K562 treated with DMSO at 1 percent for 4 hours (cell line): ENCODE measurements around the gene CYB5RL. TPM values are rescaled to one million over a fixed set of nuclear protein-coding genes. Genes with fewer than 3 reads are reported as not detected.

Experiments
- total RNA-seq: library from RNA; unstranded; fragments of 300-600 nt; gene quantifications from 2 replicates; pipeline ENCODE4 v1.2.3, GENCODE V29; 2022; ENCODE audit not compliant: insufficient read depth

Gene CYB5RL, protein sequence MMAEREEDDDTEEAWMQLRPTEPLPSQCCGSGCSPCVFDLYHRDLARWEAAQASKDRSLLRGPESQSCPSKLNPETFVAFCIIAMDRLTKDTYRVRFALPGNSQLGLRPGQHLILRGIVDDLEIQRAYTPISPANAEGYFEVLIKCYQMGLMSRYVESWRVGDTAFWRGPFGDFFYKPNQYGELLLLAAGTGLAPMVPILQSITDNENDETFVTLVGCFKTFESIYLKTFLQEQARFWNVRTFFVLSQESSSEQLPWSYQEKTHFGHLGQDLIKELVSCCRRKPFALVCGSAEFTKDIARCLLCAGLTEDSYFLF
- total RNA-seq, result 6.2 and 7.7 TPM in 2 replicates

DNA sequence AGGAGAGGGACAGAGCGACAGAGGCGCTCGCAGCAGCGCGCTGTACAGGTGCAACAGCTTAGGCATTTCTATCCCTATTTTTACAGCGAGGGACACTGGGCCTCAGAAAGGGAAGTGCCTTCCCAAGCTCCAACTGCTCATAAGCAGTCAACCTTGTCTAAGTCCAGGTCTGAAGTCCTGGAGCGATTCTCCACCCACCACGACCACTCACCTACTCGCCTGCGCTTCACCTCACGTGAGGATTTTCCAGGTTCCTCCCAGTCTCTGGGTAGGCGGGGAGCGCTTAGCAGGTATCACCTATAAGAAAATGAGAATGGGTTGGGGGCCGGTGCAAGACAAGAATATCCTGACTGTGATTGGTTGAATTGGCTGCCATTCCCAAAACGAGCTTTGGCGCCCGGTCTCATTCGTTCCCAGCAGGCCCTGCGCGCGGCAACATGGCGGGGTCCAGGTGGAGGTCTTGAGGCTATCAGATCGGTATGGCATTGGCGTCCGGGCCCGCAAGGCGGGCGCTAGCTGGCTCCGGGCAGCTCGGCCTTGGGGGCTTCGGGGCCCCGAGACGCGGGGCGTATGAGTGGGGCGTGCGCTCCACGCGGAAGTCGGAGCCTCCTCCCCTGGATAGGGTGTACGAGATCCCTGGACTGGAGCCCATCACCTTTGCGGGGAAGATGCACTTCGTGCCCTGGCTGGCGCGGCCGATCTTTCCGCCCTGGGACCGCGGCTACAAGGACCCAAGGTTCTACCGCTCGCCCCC lies at the start of gene CYB5RL, which contains the start of gene MRPL37:
Gene CYB5RL (minus strand): TSS at position 266 of the 754 bp plus-strand sequence. CDS start 4,414 bp downstream, outside the sequence.
Gene MRPL37 (plus strand): TSS at position 403 of the 754 bp plus-strand sequence. CDS start 77 bp downstream, at position 480.

DNA sequence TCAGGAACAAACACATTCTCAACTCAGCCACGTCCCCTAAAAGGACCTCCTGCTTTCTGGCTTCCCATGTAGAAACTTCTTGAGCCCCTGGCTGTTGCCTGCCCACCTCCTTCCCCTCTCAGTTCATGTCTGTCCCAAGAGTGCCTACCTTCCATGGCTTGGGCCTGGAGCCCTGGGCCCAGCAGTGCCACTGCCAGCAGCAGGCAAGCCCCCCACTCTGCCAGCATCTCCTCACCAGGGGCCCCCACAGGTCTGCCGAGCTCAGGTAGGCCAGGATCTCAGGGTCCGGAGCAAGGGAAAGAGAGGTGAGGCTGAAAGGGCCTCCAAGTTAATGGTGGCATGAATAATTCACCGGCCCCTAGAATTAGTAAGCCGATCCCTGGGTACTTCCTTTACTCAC lies 47.1 kb downstream of the CYB5RL start, which contains the start of gene CDCP2:
Gene CDCP2 (minus strand): TSS at position 305 of the 400 bp plus-strand sequence. CDS start 78 bp downstream, at position 227.

Other genes starting within 250 kb of the CYB5RL start
- not detected in 2 replicates for gene LDLRAD1, start 181.8 kb downstream of the CYB5RL start, total RNA-seq
- 134 and 160 TPM in 2 replicates for gene TMEM59, start 146.8 kb downstream of the CYB5RL start, total RNA-seq
- 4.4 and 5.5 TPM in 2 replicates for gene TCEANC2, start 146.4 kb downstream of the CYB5RL start, total RNA-seq
- gene CDCP2, start 47.0 kb downstream of the CYB5RL start, total RNA-seq, result not detected in 2 replicates
- 168 and 188 TPM in 2 replicates for gene MRPL37, start 137 bp upstream of the CYB5RL start, total RNA-seq
- gene SSBP3, start 206.4 kb upstream of the CYB5RL start, total RNA-seq, result 59.3 and 71.6 TPM in 2 replicates